GM21381 (cell line): ENCODE data around the gene MAGI2.

ENCODE experiments used
- ATAC-seq: cut with Tn5 transposase; IDR thresholded peaks from one replicate; pipeline ENCODE4 v1.9.1; 2021; ENCODE audit warnings: mild to moderate bottlenecking, moderate library complexity; ENCODE audit not compliant: unreplicated experiment

MAGI2 gene

DNA sequence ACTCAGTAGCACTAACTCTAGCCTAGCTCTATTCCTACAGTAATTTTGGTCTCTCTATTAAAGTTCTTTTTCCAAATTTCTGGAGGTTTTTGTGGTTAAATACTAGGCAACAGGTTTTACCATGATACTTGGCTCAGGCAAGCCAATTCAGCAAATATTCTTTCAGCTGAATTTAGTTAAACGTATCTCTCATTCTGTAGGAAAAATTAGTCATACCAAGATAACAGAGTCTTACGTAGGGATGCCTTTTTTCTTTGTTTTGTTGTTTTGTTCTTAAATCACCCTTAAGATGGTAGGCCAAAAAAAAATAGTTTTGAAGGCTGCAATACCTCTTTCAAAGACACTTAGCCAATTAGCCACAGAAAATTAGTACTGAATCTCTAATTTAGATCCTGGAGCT, 180.5 kb downstream of the MAGI2 start:
- no peak for ATAC-seq

DNA sequence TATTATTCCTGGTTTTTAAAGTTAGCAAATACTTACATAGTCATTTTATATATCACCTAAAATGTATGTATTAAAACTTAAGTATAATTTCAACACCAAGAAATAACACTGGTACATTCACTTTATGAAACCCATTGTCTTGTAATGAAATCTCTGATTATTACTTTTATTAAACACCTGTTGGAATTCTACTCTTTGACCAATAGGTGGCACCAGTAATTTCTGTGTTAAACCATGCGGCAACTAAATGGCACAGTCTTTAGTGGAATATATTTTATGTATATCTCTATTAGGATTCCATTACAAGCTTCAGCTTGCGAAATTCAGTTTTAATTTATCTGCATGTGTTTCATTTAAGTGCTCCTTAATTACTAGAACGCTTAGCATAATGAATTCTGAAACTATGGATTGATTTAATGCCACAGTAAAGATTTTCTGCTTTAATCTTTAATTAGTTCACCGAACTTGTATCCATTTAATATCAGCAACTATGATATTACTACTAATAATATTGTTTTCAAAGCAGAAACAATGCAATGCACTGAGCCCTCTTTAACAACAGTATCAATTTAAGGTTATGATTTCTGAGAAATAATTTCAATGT, 181.3 kb downstream of the MAGI2 start:
- no peak for ATAC-seq

DNA sequence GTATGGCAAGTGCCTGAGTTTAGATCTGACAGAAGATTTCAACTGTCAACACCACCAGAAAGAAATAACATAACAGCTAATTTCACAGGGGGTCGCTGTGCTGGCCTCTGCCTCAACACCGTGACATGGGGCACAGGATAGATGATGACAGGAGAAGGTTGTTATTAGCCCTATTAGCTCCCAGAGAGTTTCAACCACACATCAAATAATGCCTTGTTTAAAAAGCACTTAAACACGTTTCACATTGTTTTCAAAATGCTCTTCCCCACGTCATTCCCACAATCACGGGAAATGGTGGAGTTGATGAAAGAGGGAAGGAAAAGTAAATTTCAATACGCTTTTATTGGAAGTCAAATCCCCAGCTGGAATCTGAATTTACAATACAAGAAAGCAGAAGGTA, 184.7 kb downstream of the MAGI2 start:
- no peak for ATAC-seq

DNA sequence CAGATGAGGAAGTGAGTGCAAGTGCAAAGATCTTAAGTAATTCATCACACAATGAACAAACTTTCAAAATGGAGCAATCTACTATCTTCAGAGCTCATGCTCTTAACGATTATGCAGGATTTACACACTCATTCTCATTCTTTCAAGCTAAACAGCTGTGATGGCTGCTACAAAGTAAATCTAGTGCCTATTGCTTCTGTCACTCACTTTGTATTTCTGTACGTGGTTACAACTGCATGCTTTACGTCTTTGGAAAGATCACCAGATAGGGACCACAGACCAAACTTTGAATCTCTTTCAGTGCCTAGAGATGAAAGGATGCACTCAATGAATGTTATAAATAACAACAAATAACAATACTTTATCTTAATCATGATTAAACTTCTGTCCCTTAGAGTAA, 194.6 kb downstream of the MAGI2 start:
- no peak for ATAC-seq

DNA sequence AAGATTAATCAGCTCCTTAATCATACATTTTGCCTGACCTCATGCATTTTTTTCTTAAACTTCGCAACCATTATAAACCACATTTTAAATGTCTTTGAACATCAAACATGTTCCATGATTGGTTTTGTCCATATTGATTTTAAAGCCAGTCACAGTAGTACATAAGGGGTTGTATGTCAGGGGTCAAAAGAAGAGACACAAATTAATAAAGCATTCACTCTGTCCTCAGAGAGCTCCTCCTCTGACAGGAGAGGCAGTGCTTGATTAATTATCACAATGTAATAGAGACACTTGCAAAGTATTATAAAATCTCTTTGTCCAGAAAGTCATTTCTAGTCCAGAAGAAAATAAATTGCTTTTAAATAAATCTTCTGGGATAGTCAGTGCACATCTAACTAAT, 195.5 kb downstream of the MAGI2 start:
- ATAC-seq, result no peak

DNA sequence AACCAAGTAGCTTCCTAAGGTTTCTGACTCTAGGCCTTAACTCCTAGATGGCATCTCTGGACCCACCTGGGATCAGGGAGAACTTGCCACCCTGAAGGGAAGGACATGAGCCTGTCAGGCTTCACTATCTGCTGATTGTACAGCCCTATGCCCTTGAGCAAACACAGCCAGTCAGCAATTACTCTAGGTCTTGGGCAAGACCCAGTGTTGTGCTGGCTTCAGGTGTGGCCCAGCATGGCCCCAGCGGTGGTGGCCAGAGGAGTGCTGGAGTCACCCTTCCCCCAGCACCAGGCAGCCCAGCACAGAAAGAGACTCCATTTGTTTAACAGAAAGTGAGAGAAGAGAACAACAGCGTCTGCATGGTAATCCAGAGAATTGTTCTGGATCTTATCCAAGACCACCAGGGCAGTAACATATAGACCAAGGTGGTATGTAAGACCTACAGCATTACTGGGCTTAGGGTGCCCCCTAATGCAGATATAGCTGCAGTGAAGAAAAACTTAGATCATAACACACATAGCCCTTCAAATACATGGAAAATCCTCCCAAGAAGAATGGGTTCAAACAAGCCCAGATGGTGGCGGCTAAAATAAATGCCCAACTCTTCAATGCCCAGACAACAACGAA, 207.7 kb downstream of the MAGI2 start:
- no peak for ATAC-seq

DNA sequence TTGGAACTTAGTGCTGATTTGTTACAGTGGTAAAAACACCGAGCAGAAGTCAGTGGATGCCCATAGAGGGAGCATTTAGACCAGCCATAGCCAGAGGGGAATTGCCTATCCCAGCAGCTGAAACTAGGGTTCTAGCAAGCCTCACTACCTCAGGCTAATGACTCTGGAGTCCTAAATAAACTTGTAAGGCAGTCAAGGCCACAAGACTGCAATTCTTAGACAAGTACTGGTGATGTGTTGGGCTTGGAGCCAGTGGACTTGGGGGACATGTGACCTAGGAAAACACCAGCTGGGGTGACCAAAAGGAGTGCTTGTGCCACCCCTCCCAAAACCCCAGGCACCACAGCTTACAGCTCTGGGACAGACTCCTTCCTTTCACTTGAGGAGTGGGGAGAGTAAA, 209.0 kb downstream of the MAGI2 start:
- ATAC-seq, result no peak

DNA sequence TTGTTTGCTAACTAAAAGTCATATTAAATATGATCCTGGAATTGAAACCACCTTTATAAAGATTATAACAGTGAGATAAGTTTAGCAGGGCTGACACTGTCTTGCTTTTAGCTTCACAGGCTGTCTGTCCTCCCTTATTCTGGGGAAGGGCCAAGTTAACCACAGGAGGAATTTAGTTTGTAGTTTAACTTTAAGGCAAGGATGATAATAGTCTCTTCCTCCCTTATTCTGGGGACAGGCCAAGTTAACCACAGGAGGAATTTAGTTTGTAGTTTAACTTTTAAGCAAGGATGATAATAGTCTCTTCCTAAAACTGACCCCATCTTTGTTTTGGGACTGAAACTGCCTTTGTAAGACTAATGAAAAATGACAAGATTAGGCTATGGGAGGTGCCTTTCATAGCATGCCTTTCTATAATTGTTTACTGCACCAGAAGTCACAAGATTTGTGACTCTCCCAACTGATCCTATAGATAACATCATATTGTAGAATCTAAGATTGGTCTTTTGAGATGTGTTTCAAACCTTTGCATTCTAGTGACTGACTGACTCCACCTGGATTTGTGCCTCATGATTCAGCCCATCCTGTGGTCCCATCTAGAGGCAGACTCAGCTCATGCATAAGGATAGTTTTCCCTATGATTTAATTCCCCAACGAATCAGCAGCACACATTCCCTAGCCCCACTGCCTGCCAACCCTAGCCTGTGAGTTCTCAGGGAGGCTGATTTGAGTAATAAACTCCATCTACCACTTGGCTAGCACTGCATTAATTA, 212.0 kb downstream of the MAGI2 start:
- no peak for ATAC-seq

DNA sequence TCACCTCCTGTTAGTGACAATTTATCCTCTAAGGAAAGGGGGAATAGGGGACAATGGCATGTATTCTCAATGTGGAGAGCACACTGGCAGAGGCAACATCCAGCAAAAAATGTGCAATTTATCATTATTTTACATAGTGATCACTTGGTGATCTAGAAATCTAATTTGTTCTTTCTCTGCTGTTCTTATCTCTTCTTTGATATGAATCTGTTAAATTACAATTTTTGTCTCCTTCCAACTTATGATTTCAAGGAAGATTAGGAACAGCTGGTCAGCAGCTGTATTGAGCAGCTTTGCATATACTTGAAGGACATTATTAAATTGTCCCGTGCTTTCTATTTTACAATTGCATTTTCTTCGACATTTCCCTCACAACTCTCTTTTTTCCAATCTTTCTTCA, 213.1 kb downstream of the MAGI2 start:
- no peak for ATAC-seq

DNA sequence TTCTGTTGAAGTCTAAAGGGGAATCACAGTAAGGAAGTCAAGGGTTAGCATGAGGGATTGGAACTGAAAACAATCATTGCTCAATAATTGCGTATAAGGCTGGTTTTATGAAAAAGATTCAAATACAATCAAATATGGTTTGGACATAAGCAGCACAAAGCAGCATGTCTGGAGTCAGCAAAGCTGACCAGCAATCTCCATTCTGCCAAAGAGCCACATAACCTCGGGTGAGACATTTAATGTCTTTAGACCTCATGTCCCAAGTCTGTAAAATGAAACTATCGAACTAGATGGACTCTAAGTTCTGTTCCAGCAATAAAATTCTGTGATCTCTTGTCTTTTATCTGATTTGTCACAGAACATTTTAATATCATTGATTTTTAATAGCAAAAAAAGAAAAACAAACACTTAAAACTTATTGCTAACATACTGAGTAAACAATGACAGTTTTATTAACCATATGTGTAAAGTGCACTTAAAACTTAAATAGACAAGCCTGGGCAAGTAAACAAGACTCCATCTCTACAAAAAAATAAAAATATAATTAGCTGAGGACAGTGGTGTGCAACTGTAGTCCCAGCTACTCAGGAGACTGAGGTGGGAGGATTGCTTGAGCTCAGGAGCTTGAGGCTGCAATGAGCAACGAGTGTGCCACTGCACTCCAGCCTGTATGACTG, 217.0 kb downstream of the MAGI2 start:
- no peak for ATAC-seq

GRCh38 chr7:79227044-79227443, 226.4 kb downstream of the MAGI2 start:
- ATAC-seq, result no peak

- no peak for ATAC-seq
These were observed 232.3 kb downstream of the MAGI2 start for GRCh38 chr7:79221211-79221610.

DNA sequence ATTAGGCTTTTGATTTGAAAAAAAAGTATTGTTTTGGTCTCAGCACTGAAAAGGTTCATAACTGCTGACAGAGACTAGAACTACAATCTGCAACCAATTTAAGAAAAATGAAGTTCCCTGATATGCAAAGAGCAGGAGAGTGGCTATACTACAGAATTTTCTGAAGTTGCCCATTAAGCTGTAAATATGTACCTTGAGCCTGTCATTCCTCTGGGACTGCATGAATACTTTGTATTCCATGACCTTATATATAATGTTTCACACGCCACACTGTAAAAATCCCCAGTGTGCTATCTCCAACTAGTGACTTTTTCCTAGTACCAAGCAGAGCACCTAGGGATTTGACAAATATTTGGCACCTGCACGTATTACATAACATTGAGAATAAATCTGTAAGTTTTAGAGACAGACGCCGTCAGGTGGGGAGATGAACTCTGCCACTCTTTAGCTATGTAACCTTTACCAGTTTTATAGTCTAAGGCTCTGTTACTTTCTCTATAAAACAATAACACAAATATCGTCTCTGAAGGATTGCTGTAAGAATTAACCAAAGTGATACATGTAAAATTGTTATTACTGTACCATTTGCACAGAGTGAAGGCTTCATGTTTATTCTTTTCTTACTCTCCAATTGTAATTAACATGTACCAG, 235.4 kb downstream of the MAGI2 start:
- ATAC-seq, result no peak

DNA sequence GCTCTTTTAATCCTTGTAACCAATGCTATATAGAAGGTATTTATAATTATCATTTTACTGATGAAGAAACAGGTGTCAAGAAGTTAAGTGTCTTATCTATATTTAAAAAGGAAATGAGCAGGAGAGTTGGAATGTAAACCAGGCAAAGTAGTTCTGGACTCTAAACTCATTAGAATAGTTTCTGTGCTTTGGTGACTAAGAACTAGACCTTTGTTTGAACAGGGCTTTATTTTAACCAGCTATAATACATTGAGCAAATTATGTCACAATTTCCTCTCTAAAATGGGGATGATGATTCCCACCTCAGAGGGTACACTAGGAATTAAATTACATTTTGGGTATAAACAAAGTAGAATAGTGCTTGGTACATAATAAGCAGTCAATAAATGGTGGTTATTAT, 236.0 kb downstream of the MAGI2 start:
- no peak for ATAC-seq

GRCh38 chr7:79216236-79216635, 237.2 kb downstream of the MAGI2 start:
- ATAC-seq, result no peak

- no peak for ATAC-seq
These were observed 241.1 kb downstream of the MAGI2 start for GRCh38 chr7:79212334-79212733.

DNA sequence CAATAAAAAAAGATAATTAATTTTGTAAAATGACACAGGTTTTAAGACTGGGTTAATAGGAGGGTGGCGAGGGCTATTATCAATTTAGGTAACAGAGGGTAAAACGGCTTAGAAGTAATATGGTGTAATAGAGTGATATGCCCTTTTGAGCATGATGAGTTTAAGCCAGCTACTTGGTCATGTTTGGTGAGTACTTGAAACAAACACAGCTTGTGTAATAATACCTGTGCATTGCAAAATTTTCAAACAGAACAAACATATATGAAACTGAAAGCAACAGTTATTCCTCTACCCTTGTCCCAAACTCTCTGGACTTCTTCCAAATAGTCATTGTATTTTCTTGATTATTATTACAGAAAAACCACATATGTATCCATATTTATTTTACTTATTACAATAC, 241.7 kb downstream of the MAGI2 start:
- ATAC-seq, result no peak

DNA sequence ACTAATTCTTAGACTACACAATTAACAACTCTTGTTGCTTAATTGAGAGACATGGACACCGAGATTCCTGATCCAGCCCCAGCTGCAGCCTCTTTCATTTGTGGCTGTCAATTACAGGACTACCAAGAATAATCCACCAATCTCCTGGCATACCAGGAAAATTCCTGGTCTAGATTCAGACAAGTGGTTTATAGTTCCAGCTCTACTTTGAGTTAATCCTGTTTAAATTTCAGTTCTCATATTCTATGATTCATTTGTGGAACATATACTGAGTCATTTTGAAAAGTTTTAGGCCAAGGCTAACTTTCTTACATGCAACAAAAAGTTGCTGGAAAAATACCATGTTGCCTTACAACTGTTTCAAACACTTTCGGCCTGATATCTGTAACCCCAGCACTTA, 253.5 kb downstream of the MAGI2 start:
- ATAC-seq, result no peak

DNA sequence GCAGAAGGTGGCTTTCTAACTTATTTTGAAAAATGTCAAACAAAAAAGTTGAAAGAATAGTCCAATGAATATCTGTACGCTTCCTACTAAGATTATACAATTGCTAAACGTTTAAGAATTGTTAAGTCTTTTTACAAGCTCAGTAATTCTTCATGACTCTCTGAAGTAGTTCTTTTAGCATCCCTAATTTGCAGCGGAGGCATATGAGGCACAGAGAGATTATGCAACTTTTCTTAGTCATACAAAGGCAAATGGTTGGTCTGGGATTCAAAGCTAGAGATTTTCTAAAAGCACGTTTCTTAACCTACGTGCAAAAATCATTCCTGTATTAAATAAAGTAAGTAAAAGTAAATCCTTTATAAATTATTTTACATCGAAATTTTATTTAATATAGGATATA, 254.2 kb downstream of the MAGI2 start:
- ATAC-seq, result no peak

DNA sequence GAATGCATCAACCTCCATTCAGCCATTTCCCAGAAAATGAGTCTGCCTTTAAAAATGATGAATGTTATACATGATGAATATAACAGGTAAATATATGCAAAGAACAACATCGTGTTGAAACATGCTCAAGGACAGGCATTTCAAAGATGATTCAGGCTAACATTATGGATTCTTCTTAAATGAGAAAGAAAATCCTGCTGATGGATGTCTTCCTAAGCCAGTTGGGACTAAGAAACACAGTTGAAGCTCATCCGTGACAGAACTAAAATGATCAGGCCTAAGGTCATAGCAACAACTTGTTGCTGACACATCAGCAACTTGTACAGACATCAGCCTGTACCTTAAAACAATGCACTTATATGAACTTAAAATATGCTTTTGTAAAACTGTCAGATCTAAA, 267.9 kb downstream of the MAGI2 start:
- no peak for ATAC-seq

DNA sequence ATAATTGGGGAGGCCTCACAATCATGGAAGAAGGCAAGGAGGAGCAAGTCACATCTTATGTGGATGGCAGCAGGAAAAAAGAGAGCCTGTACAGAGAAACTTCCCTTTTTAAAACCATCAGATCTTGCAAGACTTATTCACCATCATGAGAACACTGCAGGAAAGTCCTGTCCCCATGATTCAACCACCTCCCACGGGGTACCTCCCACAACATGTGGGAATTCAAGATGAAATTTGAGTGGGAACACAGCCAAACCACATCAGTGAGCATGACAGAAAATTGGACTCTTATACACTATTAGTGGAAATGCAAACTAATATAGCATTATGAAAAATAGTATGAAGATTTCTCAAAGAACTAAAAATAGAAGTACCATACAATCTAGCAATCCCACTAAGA, 271.2 kb downstream of the MAGI2 start:
- no peak for ATAC-seq
